Lower leg skin (tissue), 4 donors: ENCODE measurements around the gene LGI1. TPM values are rescaled to one million over a fixed set of nuclear protein-coding genes. Genes with fewer than 3 reads are reported as not detected.

Experiments used
- DNase-seq, 2 donors: peaks; one replicate each; pipeline ENCODE4 v3.0.0-alpha.2; 2019; ENCODE audit warnings: low spot score in 2 of 2
- H3K4me3 ChIP-seq: fragments of 200-600 bp; sonication (generic); 2 replicates; pipeline ENCODE4 v1.5.1; 2017; ENCODE audit warnings: mild to moderate bottlenecking, low read depth; ENCODE audit not compliant: poor library complexity, severe bottlenecking
- POLR2A ChIP-seq, 2 donors: fragments of 450-650 bp; IDR thresholded peaks; one replicate each; pipeline ENCODE4 v1.6.1; 2016 to 2017; ENCODE audit warnings: antibody characterized with exemption in 2 of 2, mild to moderate bottlenecking in 1 of 2, moderate library complexity in 1 of 2
- WGBS, 2 donors: methylation state at CpG; one replicate each; pipeline ENCODE4 v1.1.5; 2018; 5-methylcytosine and 5-hydroxymethylcytosine counted together
- intact Hi-C: fragments of 100-400 bp; cut with DNase I; formaldehyde crosslinking; loops from one replicate; pipeline ENCODE4 v1.15.0; 2023; ENCODE audit warnings: low total_unique reads
- total RNA-seq, 4 donors: library from RNA; depleted of rRNA; stranded (reverse); fragments of >200 nt; gene quantifications; one replicate each; pipeline ENCODE4 v1.1.0, GENCODE V29; 2016
- TF ChIP-seq, protein P1 (sequence below), 3 donors: fragments of 450-650 bp; IDR thresholded peaks; one replicate each; pipeline ENCODE4 v1.5.1; 2016; ENCODE audit warnings: antibody characterized with exemption in 3 of 3, mild to moderate bottlenecking in 3 of 3, moderate library complexity in 2 of 3

The LGI1 gene
- total RNA-seq, 4 donors from 2014 or later = 2.8 TPM; not detected in 3

DNA sequence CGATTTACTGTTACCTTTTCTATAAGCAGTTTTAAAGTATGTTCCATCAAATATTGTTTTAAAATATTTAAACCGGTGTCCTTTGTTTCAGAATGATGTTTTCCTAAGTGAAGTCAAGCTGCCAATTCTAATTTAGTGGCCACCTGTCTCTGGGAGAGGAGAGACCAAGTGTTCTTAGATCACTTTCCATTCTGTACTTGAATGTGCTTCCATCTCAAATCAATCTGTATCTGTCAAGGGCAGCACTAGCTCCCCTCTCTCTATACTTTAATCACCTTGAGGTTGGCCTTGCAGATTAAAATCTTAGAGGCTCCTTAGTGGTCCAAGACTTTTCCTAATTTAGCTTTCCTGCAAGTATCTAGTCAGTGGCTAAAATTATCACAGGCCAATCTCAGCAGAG is 49.6 kb downstream of the LGI1 start:
- intact Hi-C loops = no loop called here
- DNase-seq = no peak
- H3K4me3 ChIP-seq = no peak overlapping the region
- TF ChIP-seq, protein P1, sequence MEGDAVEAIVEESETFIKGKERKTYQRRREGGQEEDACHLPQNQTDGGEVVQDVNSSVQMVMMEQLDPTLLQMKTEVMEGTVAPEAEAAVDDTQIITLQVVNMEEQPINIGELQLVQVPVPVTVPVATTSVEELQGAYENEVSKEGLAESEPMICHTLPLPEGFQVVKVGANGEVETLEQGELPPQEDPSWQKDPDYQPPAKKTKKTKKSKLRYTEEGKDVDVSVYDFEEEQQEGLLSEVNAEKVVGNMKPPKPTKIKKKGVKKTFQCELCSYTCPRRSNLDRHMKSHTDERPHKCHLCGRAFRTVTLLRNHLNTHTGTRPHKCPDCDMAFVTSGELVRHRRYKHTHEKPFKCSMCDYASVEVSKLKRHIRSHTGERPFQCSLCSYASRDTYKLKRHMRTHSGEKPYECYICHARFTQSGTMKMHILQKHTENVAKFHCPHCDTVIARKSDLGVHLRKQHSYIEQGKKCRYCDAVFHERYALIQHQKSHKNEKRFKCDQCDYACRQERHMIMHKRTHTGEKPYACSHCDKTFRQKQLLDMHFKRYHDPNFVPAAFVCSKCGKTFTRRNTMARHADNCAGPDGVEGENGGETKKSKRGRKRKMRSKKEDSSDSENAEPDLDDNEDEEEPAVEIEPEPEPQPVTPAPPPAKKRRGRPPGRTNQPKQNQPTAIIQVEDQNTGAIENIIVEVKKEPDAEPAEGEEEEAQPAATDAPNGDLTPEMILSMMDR (IDR thresholded peaks at IDR 0.05) = no peak
- TF ChIP-seq POLR2A (IDR thresholded peaks at IDR 0.05) = no peak
- WGBS, 2 donors = 80 to 93% methylated on average over 2 of the region's 2 CpGs

DNA sequence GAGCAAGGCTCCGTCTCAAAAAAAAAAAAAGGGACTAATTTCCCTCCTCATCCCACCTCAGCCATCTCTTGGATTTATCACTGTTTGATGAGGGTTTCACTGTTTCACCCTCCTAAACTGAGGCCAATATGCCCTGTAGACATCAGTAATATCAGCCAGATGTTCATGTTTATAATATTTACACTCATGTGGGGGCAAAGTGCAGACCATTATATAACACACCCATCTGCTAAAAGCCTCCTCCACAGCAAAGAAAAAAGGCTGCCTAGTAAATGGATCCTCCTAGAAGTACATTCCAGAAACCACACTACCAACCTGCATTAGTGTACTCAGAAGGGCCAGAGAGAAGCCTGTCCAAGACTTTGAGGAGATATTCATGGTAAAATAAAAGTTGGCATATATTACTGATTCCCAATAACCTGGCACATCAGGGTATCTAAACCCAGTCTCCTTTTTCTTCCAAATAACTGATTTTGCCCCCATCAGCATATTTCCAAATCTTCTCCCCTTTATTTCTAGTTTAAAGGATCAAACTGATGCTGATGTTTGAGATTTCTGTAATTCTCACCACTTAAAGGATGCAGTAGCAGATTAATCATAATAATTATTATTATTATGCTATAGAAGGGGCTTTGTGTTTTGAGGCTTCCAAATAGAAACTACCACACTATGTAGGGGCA is 55.1 kb downstream of the LGI1 start:
- no peak overlapping the region for H3K4me3 ChIP-seq
- DNase-seq = no peak
- intact Hi-C loops = no loop called here
- TF ChIP-seq POLR2A (IDR thresholded peaks at IDR 0.05) = no peak
- TF ChIP-seq, protein P1 (IDR thresholded peaks at IDR 0.05) = no peak
- WGBS, 2 donors = 64 to 82% methylated on average over 1 of the region's 1 CpG

DNA sequence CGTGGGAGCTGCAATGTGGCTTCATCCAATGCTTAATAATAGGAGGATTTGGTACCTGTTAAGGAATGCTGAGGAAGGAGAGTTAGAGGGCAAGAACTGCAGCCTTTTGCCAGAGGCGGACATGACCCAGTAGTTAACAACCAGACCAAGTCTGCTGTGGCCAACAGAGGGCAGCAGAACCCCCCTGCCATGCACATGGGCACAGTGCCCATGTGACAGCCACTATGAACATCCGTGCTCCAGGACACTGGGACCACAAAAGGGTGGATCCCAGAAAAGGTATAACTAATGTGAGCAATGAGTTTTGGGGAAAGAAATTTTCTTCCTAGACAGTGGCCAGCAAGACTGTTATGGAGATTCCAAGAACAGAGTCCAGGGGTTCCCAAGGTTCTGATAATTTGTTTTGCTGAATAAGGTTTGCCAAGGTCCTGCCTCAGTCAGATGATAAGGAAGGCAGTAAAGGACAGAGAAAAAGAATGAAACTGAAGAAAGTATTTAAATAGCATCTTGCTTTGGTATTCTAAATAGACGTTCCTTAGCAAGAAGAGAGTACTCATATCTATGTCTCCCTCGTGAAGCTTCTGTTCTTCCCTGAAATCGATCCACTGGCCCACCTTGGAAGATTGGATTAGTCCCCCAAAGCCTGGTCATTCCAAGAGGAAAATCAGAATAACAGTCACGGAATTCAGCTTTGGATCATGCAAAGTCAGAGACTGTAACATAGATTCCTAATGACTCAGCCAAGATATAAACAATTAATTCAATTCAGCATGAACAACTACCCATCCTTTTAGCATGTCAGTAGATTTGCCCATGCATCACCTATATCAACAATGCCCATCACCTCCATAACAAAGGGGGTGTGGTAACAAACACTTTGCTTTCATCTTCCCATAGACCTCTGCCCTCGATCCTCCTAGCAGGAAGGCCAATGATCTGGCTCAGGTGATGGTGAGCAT is 56.0 kb downstream of the LGI1 start:
- DNase-seq = no peak
- 57 to 66% methylated on average over 8 of the region's 8 CpGs for WGBS, 2 donors
- intact Hi-C loops = no loop called here
- TF ChIP-seq, protein P1 (IDR thresholded peaks at IDR 0.05) = no peak
- TF ChIP-seq POLR2A (IDR thresholded peaks at IDR 0.05) = no peak
- no peak overlapping the region for H3K4me3 ChIP-seq

DNA sequence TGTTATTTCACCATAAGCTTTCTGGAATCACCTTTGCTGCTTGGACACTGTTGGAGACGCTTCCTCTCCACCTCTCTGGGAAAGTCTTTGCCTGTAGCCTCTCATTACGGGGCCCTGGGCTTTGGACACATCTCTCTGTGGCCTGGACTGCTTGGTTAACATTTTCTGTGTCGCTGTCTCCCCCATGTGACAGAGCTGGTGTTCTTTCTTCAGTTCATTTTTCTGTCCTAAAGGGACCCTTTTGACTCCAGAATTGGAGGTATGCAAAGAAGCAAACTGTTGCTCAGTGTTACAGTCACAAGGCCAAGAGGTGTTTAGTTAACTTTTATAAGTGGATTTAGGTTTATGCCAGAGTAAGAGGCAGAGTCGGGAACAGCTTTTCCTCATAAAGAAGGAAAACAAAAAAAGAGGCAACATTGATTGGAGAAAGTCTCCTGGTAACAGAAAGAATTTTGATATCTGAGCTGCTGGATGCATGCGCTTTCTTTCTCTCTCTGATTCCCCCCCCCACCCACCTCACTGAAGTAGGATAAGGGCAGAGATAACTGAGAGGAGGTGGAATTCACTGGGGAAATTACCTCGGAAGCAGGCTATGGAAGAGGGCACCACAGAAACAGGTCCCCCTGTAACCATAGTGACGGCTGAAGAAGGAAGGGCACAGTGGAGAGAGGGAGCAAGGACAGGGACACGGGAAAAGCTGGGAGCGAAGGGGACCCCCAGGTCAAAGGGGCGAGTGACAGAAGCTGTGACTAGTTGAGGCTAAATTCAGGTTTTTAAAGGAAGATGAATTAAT is 57.8 kb downstream of the LGI1 start:
- intact Hi-C loops = loop anchor here (5.0 kb wide), 1 partner anchor 113 kb away; the partner anchor contains the start of gene FRA10AC1
- no peak for DNase-seq
- TF ChIP-seq, protein P1 (IDR thresholded peaks at IDR 0.05) = no peak
- no peak for TF ChIP-seq POLR2A (IDR thresholded peaks at IDR 0.05)
- no peak overlapping the region for H3K4me3 ChIP-seq
- WGBS, 2 donors = 38 to 47% methylated on average over 10 of the region's 10 CpGs

DNA sequence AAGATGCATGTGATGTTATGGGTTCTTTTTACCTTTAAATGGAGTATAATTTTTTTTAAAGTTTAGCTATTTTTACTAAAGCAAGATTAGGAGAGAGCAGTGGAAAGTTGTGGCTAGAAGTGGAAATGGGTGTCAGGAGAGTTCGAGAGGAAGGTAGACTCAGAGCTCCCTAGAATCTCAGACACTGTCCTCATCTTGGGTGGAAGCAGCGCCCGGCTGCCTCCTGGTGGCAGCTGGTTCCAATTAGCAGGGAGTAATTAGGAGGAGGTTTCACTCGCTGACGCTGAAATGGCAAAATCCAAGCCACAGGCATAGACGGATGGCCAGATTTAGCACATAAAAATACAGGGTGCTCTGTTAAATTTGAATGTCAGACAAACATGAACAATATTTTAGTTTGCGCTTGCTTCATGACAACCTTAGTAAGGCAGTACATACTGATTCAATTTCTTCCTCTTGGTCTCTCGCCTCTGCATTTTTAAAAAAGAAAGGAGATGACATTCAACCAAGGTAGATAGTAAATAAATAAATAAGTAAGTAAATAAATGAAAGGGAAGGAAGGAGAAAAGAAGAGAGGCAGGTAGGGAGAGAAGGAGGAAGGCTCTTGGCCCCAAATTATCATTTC is 58.5 kb downstream of the LGI1 start:
- TF ChIP-seq, protein P1 (IDR thresholded peaks at IDR 0.05) = no peak
- TF ChIP-seq POLR2A (IDR thresholded peaks at IDR 0.05) = no peak
- WGBS, 2 donors = 11 to 12% methylated on average over 8 of the region's 8 CpGs
- no peak overlapping the region for H3K4me3 ChIP-seq
- DNase-seq = peak; percentile 31 to 86
- intact Hi-C loops = loop anchor here (5.0 kb wide), 1 partner anchor 114 kb away; the partner anchor contains the start of gene FRA10AC1
